Esophagus muscularis mucosa (tissue), 4 donors: ENCODE results near the gene CCDC78. TPM values are rescaled to one million over a fixed set of nuclear protein-coding genes. Genes with fewer than 3 reads are reported as not detected.

ENCODE experiments used
- DNase-seq: peaks from one replicate; pipeline ENCODE4 v3.0.0-alpha.2; 2017; ENCODE audit errors: extremely low spot score
- H3K27ac ChIP-seq, 4 donors: fragments of 200-600 bp; sonication (generic); replicated peaks in 1 of 4; 1 replicate in 3 of 4; 2 replicates in 1 of 4; pipeline ENCODE4 v1.5.1; 2016 to 2019; ENCODE audit warnings: mild to moderate bottlenecking in 1 of 4
- H3K27me3 ChIP-seq, 4 donors: fragments of 200-600 bp; sonication (generic); one replicate each; pipeline versions ENCODE4 v1.5.1 to v1.6.0; 2016 to 2019
- H3K36me3 ChIP-seq, 4 donors: fragments of 200-600 bp; sonication (generic); one replicate each; pipeline ENCODE4 v1.5.1; 2016 to 2019
- H3K4me1 ChIP-seq, 4 donors: fragments of 200-600 bp; sonication (generic); one replicate each; pipeline ENCODE4 v1.5.1; 2016 to 2019
- H3K4me3 ChIP-seq, 4 donors: fragments of 200-600 bp; sonication (generic); 1 replicate in 2 of 4; 2 replicates in 2 of 4; pipeline ENCODE4 v1.5.1; 2016 to 2019; ENCODE audit warnings: mild to moderate bottlenecking in 4 of 4, moderate library complexity in 1 of 4
- H3K9me3 ChIP-seq, 4 donors: fragments of 200-600 bp; sonication (generic); 1 replicate in 3 of 4; 2 replicates in 1 of 4; pipeline ENCODE4 v1.5.1; 2016 to 2019
- EP300 ChIP-seq: sonication (generic); formaldehyde crosslinking; IDR thresholded peaks from one replicate; pipeline ENCODE4 v1.6.1; 2017; ENCODE audit warnings: antibody characterized with exemption
- POLR2A ChIP-seq: fragments of 450-650 bp; IDR thresholded peaks from one replicate; pipeline ENCODE4 v1.6.1; 2017; ENCODE audit warnings: antibody characterized with exemption, moderate library complexity, mild to moderate bottlenecking, low read depth
- POLR2AphosphoS5 ChIP-seq, 2 donors: sonication (generic); formaldehyde crosslinking; IDR thresholded peaks; one replicate each; pipeline ENCODE4 v1.6.1; 2017; ENCODE audit warnings: antibody characterized with exemption in 2 of 2
- WGBS: methylation state at CpG from one replicate; pipeline ENCODE4 v1.1.5; 2018; 5-methylcytosine and 5-hydroxymethylcytosine counted together
- intact Hi-C: fragments of 100-400 bp; cut with DNase I; formaldehyde crosslinking; loops from one replicate; pipeline ENCODE4 v1.15.1; 2023
- small RNA-seq, 3 donors: library from RNA; depleted of rRNA; stranded (forward); fragments of <200 nt; gene quantifications; one replicate each; pipeline ENCODE3, GENCODE V24; 2016
- total RNA-seq, 4 donors: library from RNA; depleted of rRNA; stranded (reverse); fragments of >200 nt; gene quantifications; one replicate each; pipeline versions ENCODE4 v1.1.0 to v1.2.1, GENCODE V29; 2016
- TF ChIP-seq, protein P1 (sequence below), 3 experiments: fragments of 200-600 bp in 2 of 3; fragments of 450-650 bp in 1 of 3; sonication (generic) in 2 of 3; IDR thresholded peaks; one replicate each; pipeline ENCODE4 v1.5.1; 2017 to 2019; ENCODE audit warnings: antibody characterized with exemption in 3 of 3, mild to moderate bottlenecking in 2 of 3, moderate library complexity in 1 of 3

The CCDC78 gene
- total RNA-seq, 4 donors from 2014 or later: 0.33 to 2.5 (median 0.61) TPM

DNA sequence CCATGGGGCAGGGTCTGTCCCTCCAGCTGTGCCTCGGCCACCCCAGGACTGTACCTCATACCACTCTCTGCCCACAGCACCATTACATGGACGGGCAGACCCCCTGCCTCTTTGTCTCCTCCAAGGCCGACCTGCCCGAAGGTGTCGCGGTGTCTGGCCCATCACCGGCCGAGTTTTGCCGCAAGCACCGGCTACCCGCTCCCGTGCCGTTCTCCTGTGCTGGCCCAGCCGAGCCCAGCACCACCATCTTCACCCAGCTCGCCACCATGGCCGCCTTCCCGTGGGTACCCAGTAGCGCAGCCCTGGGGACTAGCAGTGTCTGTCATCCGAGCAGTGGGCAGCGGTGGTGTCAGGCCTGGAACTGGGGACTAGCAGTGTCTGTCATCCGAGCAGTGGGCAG lies 53.4 kb downstream of the CCDC78 start:
- Histone ChIP-seq H3K27ac (no peak overlapping the region), H3K9me3 (no peaks in the 10 kb centered on the region), H3K4me1 (peaks cover 19 to 45% (median 36%) of the 10 kb centered on the region in 4 donors), H3K27me3 (peaks cover 0 to 5% (median 0%) of the 10 kb centered on the region in 4 donors), H3K36me3 (peaks cover 42 to 56% (median 50%) of the 10 kb centered on the region in 4 donors), H3K4me3 (no peak overlapping the region)
- no peak for DNase-seq
- intact Hi-C loops: no loop called here
- WGBS: 93% methylated on average over 17 of the region's 21 CpGs
- TF ChIP-seq POLR2AphosphoS5 (IDR thresholded peaks at IDR 0.05): no peak
- TF ChIP-seq POLR2A: no peak
- TF ChIP-seq, protein P1, sequence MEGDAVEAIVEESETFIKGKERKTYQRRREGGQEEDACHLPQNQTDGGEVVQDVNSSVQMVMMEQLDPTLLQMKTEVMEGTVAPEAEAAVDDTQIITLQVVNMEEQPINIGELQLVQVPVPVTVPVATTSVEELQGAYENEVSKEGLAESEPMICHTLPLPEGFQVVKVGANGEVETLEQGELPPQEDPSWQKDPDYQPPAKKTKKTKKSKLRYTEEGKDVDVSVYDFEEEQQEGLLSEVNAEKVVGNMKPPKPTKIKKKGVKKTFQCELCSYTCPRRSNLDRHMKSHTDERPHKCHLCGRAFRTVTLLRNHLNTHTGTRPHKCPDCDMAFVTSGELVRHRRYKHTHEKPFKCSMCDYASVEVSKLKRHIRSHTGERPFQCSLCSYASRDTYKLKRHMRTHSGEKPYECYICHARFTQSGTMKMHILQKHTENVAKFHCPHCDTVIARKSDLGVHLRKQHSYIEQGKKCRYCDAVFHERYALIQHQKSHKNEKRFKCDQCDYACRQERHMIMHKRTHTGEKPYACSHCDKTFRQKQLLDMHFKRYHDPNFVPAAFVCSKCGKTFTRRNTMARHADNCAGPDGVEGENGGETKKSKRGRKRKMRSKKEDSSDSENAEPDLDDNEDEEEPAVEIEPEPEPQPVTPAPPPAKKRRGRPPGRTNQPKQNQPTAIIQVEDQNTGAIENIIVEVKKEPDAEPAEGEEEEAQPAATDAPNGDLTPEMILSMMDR (IDR thresholded peaks at IDR 0.05): no peak
- TF ChIP-seq EP300: no peak

Small RNA genes within 50 kb of the gene (small RNA-seq; reads per million reads assigned to genes)
- 0 reads per million in 3 donors for gene MIR662

Other genes with a start within 250 kb of the CCDC78 start
- 10 to 100 TPM; 24.9 to 44.7 (median 43.3) TPM for gene CAPN15, start 198.7 kb downstream of the CCDC78 start, total RNA-seq
- gene PRR35, start 166.0 kb downstream of the CCDC78 start, total RNA-seq: not detected
- gene NHLRC4, start 159.4 kb downstream of the CCDC78 start, total RNA-seq: 1 to 10 TPM; 1.2 to 2.6 (median 1.9) TPM
- 10 to 100 TPM; 36.1 to 46.4 (median 40.7) TPM for gene PIGQ, start 156.5 kb downstream of the CCDC78 start, total RNA-seq
- gene RAB40C, start 136.4 kb downstream of the CCDC78 start, total RNA-seq: 10 to 100 TPM; 20.8 to 25.3 (median 23.0) TPM
- gene WFIKKN1, start 95.5 kb downstream of the CCDC78 start, total RNA-seq: under 1 TPM; 0.33 to 0.80 (median 0.43) TPM
- 100 to 1,000 TPM; 129 to 166 (median 142) TPM for gene METTL26, start 90.1 kb downstream of the CCDC78 start, total RNA-seq
- gene MCRIP2, start 84.6 kb downstream of the CCDC78 start, total RNA-seq: 10 to 100 TPM; 50.7 to 65.4 (median 59.1) TPM
- 10 to 100 TPM in 3 of 4 donors, 1 to 10 TPM in 1; 8.2 to 22.7 (median 16.5) TPM for gene WDR90, start 77.1 kb downstream of the CCDC78 start, total RNA-seq
- 10 to 100 TPM; 34.5 to 67.5 (median 58.6) TPM for gene RHOT2, start 58.3 kb downstream of the CCDC78 start, total RNA-seq
- gene RHBDL1, start 50.8 kb downstream of the CCDC78 start, total RNA-seq: 1 to 10 TPM in 1 of 4 donors, under 1 TPM in 3; 0.17 to 2.0 (median 0.66) TPM
- gene STUB1, start 46.0 kb downstream of the CCDC78 start, total RNA-seq: 100 to 1,000 TPM; 155 to 215 (median 178) TPM
- gene JMJD8, start 42.1 kb downstream of the CCDC78 start, total RNA-seq: 100 to 1,000 TPM in 1 of 4 donors, 10 to 100 TPM in 3; 73.2 to 114 (median 88.1) TPM
- gene WDR24, start 36.0 kb downstream of the CCDC78 start, total RNA-seq: 10 to 100 TPM in 2 of 4 donors, 1 to 10 TPM in 2; 7.0 to 14.9 (median 11.1) TPM
- 1 to 10 TPM in 1 of 4 donors, under 1 TPM in 3; 0.42 to 1.2 (median 0.51) TPM for gene FBXL16, start 20.6 kb downstream of the CCDC78 start, total RNA-seq
- gene METRN, start 11.3 kb downstream of the CCDC78 start, total RNA-seq: 100 to 1,000 TPM in 1 of 4 donors, 10 to 100 TPM in 3; 56.5 to 143 (median 78.0) TPM
- gene ANTKMT, start 5.3 kb downstream of the CCDC78 start, total RNA-seq: 10 to 100 TPM; 26.5 to 48.6 (median 40.3) TPM
- gene HAGHL, start 663 bp upstream of the CCDC78 start, total RNA-seq: 1 to 10 TPM; 1.7 to 5.6 (median 4.5) TPM
- 10 to 100 TPM; 19.4 to 33.3 (median 30.2) TPM for gene CIAO3, start 14.6 kb upstream of the CCDC78 start, total RNA-seq
- under 1 TPM in 1 of 4 donors, not detected in 3; 0.39 TPM for gene MSLN, start 34.3 kb upstream of the CCDC78 start, total RNA-seq
- 10 to 100 TPM; 10.4 to 29.1 (median 20.4) TPM for gene RPUSD1, start 61.9 kb upstream of the CCDC78 start, total RNA-seq
- 1 to 10 TPM; 2.0 to 8.8 (median 3.4) TPM for gene CHTF18, start 62.2 kb upstream of the CCDC78 start, total RNA-seq
- gene GNG13, start 74.3 kb upstream of the CCDC78 start, total RNA-seq: not detected
- gene LMF1, start 244.5 kb upstream of the CCDC78 start, total RNA-seq: 10 to 100 TPM; 14.5 to 32.0 (median 23.8) TPM